Astrocyte (in vitro differentiated cells and primary cell): Measurements from ENCODE around the gene STRBP. TPM values are rescaled to one million over a fixed set of nuclear protein-coding genes. Genes with fewer than 3 reads are reported as not detected.

Experiments used
- DNase-seq: peaks from one replicate; pipeline ENCODE4 v3.0.0-alpha.2; 2010; ENCODE audit warnings: low read depth
- FAIRE-seq: peaks from 2 replicates; lab custom pipeline; 2011; peaks lifted over from hg19 to GRCh38; lab: Jason Lieb, UNC
- H2AFZ ChIP-seq: 2 replicates; pipeline ENCODE4 v1.6.0; 2012; ENCODE audit warnings: low read depth, low read length, inconsistent platforms
- H3K27ac ChIP-seq: 2 replicates; pipeline ENCODE4 v1.5.1; 2011; ENCODE audit warnings: low read depth, low read length, inconsistent platforms
- H3K27me3 ChIP-seq: 2 replicates; pipeline ENCODE4 v1.6.0; 2011; ENCODE audit warnings: low read length, inconsistent platforms; ENCODE audit not compliant: insufficient read depth
- H3K36me3 ChIP-seq: 2 replicates; pipeline ENCODE4 v1.5.1; 2011; ENCODE audit warnings: low read length, inconsistent platforms; ENCODE audit not compliant: insufficient read depth
- H3K4me1 ChIP-seq: 2 replicates; pipeline ENCODE4 v1.5.1; 2011; ENCODE audit warnings: low read length, inconsistent platforms; ENCODE audit not compliant: insufficient read depth
- H3K4me2 ChIP-seq: 2 replicates; pipeline ENCODE4 v1.6.0; 2012; ENCODE audit warnings: low read length, inconsistent platforms
- H3K4me3 ChIP-seq: 2 replicates; pipeline ENCODE4 v1.5.1; 2011; ENCODE audit warnings: low read depth, mild to moderate bottlenecking, low read length, inconsistent platforms; ENCODE audit not compliant: insufficient read depth
- H3K79me2 ChIP-seq: 2 replicates; pipeline ENCODE4 v1.6.0; 2012; ENCODE audit warnings: mild to moderate bottlenecking, low read length, inconsistent platforms; ENCODE audit not compliant: insufficient read depth
- H3K9ac ChIP-seq: 2 replicates; pipeline ENCODE4 v1.6.0; 2012; ENCODE audit warnings: mild to moderate bottlenecking, low read length, inconsistent platforms
- H3K9me3 ChIP-seq: 2 replicates; pipeline ENCODE4 v1.5.1; 2012; ENCODE audit warnings: low read depth, mild to moderate bottlenecking, low read length, inconsistent platforms; ENCODE audit not compliant: insufficient read depth
- H4K20me1 ChIP-seq: 2 replicates; pipeline ENCODE4 v1.6.0; 2012; ENCODE audit warnings: low read length, inconsistent platforms; ENCODE audit not compliant: insufficient read depth
- H3K27ac Mint-ChIP-seq: one replicate; pipeline ENCODE4 v1.8.0; 2021; ENCODE audit warnings: mild to moderate bottlenecking, mixed read lengths; ENCODE audit not compliant: unreplicated experiment
- H3K27me3 Mint-ChIP-seq: one replicate; pipeline ENCODE4 v1.8.0; 2021; ENCODE audit warnings: low read depth, mixed read lengths; ENCODE audit not compliant: unreplicated experiment
- H3K36me3 Mint-ChIP-seq: one replicate; pipeline ENCODE4 v1.8.0; 2021; ENCODE audit warnings: low read depth, mixed read lengths; ENCODE audit not compliant: unreplicated experiment
- H3K4me1 Mint-ChIP-seq: one replicate; pipeline ENCODE4 v1.8.0; 2021; ENCODE audit warnings: low read depth, mixed read lengths; ENCODE audit not compliant: unreplicated experiment
- H3K4me3 Mint-ChIP-seq: one replicate; pipeline ENCODE4 v1.8.0; 2021; ENCODE audit warnings: mild to moderate bottlenecking, moderate library complexity, mixed read lengths; ENCODE audit not compliant: unreplicated experiment
- H3K9me3 Mint-ChIP-seq: one replicate; pipeline ENCODE4 v1.8.0; 2021; ENCODE audit warnings: mild to moderate bottlenecking, mixed read lengths; ENCODE audit not compliant: unreplicated experiment
- EZH2 ChIP-seq: IDR thresholded peaks from 2 replicates; pipeline ENCODE4 v1.6.1; 2012; ENCODE audit warnings: mild to moderate bottlenecking, low read length, inconsistent platforms; ENCODE audit not compliant: insufficient read depth
- total RNA-seq: library from RNA; stranded (reverse); gene quantifications from 2 replicates; pipeline ENCODE4 v1.2.1, GENCODE V29; 2021
- TF ChIP-seq, protein P1 (sequence below): IDR thresholded peaks from 2 replicates; pipeline ENCODE4 v1.5.1; 2011; ENCODE audit warnings: low read depth, mild to moderate bottlenecking, inconsistent platforms, low read length, moderate library complexity; ENCODE audit not compliant: insufficient read depth

The STRBP gene
- total RNA-seq, 1 donor from 2014 or later, result 13.1 TPM

DNA sequence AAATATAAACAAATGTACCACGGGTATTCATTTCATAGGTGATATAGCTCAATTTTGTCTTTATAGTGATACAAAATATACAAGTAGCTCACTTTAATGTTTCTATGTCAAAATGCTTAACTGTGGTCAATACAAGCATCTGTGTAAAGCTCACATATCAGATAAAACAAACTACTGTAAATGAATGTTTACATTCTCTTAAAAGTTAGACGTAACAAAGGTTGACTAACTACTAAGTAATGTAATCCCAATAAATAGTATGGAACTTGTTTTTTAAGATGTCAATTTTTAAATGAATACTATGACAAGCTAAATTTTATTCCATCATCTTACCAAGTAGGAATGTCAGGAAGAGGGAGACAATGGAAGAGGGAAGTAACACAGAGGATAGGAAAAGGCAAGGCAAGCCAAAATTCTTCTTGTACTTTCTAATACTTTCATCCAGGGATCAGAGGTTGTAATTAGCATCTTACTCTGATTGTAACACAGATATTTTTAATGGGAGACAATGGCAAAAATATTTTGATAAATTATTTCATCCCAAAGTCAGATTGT is 105.5 kb downstream of the STRBP start:
- no peaks in the 10 kb centered on the region for H3K4me1 Mint-ChIP-seq
- Histone ChIP-seq H3K4me1 (no peaks in the 10 kb centered on the region), H3K4me3 (no peak overlapping the region), H3K79me2 (no peaks in the 10 kb centered on the region), H4K20me1 (no peaks in the 10 kb centered on the region), H3K36me3 (no peaks in the 10 kb centered on the region), H3K4me2 (no peak overlapping the region), H3K9me3 (no peaks in the 10 kb centered on the region), H2AFZ (no peak overlapping the region), H3K27ac (no peak overlapping the region), H3K27me3 (no peaks in the 10 kb centered on the region), H3K9ac (no peak overlapping the region)
- FAIRE-seq (no peak), DNase-seq (no peak)
- H3K27me3 Mint-ChIP-seq, result no peaks in the 10 kb centered on the region
- TF ChIP-seq, protein P1, sequence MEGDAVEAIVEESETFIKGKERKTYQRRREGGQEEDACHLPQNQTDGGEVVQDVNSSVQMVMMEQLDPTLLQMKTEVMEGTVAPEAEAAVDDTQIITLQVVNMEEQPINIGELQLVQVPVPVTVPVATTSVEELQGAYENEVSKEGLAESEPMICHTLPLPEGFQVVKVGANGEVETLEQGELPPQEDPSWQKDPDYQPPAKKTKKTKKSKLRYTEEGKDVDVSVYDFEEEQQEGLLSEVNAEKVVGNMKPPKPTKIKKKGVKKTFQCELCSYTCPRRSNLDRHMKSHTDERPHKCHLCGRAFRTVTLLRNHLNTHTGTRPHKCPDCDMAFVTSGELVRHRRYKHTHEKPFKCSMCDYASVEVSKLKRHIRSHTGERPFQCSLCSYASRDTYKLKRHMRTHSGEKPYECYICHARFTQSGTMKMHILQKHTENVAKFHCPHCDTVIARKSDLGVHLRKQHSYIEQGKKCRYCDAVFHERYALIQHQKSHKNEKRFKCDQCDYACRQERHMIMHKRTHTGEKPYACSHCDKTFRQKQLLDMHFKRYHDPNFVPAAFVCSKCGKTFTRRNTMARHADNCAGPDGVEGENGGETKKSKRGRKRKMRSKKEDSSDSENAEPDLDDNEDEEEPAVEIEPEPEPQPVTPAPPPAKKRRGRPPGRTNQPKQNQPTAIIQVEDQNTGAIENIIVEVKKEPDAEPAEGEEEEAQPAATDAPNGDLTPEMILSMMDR, result no peak
- TF ChIP-seq EZH2, result no peak
- no peak overlapping the region for H3K4me3 Mint-ChIP-seq
- H3K27ac Mint-ChIP-seq, result no peak overlapping the region
- no peaks in the 10 kb centered on the region for H3K36me3 Mint-ChIP-seq
- no peaks in the 10 kb centered on the region for H3K9me3 Mint-ChIP-seq

- Histone ChIP-seq H2AFZ (no peak overlapping the region), H3K27me3 (no peaks in the 10 kb centered on the region), H3K9ac (no peak overlapping the region), H3K9me3 (no peaks in the 10 kb centered on the region), H3K27ac (no peak overlapping the region), H3K79me2 (no peaks in the 10 kb centered on the region), H3K36me3 (no peaks in the 10 kb centered on the region), H3K4me2 (no peak overlapping the region), H3K4me3 (no peak overlapping the region), H3K4me1 (no peaks in the 10 kb centered on the region), H4K20me1 (no peaks in the 10 kb centered on the region)
- H3K9me3 Mint-ChIP-seq, result no peaks in the 10 kb centered on the region
- H3K4me1 Mint-ChIP-seq, result no peaks in the 10 kb centered on the region
- FAIRE-seq (no peak), DNase-seq (no peak)
- no peaks in the 10 kb centered on the region for H3K27me3 Mint-ChIP-seq
- no peak for TF ChIP-seq EZH2
- TF ChIP-seq, protein P1, result no peak
- H3K27ac Mint-ChIP-seq, result no peak overlapping the region
- H3K4me3 Mint-ChIP-seq, result no peak overlapping the region
- no peaks in the 10 kb centered on the region for H3K36me3 Mint-ChIP-seq
These were observed 106.0 kb downstream of the STRBP start for GRCh38 chr9:123162360-123162759.

DNA sequence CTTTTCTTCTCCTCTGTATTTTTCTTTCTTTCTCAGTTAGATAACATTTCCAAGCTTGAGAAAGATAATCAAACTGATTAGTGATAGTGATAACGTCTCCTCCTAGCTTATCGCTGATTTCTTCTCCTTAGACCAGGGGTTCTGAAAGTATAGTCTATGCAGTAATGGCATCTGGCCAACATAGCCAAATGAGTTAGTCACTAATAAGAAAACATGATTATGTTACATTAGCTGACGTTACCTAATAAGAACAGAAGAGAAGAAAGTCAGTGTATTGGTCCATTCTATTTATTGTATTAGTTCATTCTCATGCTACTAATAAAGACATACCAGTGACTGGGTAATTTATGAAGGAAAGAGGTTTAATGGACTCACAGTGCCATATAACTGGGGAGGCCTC is 111.2 kb downstream of the STRBP start:
- Histone ChIP-seq H3K4me3 (no peak overlapping the region), H3K4me1 (no peaks in the 10 kb centered on the region), H3K4me2 (no peak overlapping the region), H3K27ac (no peak overlapping the region), H3K27me3 (no peaks in the 10 kb centered on the region), H3K36me3 (no peaks in the 10 kb centered on the region), H3K9me3 (no peaks in the 10 kb centered on the region), H3K9ac (no peak overlapping the region), H3K79me2 (no peaks in the 10 kb centered on the region), H4K20me1 (no peaks in the 10 kb centered on the region), H2AFZ (no peak overlapping the region)
- FAIRE-seq, result no peak
- Mint-ChIP-seq H3K4me3 (no peak overlapping the region), H3K9me3 (no peaks in the 10 kb centered on the region), H3K27me3 (no peaks in the 10 kb centered on the region), H3K4me1 (no peaks in the 10 kb centered on the region), H3K27ac (no peak overlapping the region), H3K36me3 (no peaks in the 10 kb centered on the region)
- peak; percentile 9 for DNase-seq
- no peak for TF ChIP-seq EZH2
- TF ChIP-seq, protein P1, result no peak
